AML-193 (cell line): ENCODE results near the gene VOPP1.

ENCODE experiments used
- DNase-seq, 2 experiments: peaks; one replicate each; lab custom pipeline; 2025; lab: John Stamatoyannopoulos, UW

Gene VOPP1

GRCh38 chr7:55555160-55555559, 17.1 kb downstream of the VOPP1 start:
- DNase-seq: no peak

GRCh38 chr7:55554038-55554437, 18.3 kb downstream of the VOPP1 start:
- no peak for DNase-seq

GRCh38 chr7:55553024-55553345, 19.3 kb downstream of the VOPP1 start:
- no peak for DNase-seq

- no peak for DNase-seq
These were observed 19.8 kb downstream of the VOPP1 start for GRCh38 chr7:55552320-55553023.

GRCh38 chr7:55550841-55551537, 21.3 kb downstream of the VOPP1 start:
- DNase-seq: no peak

GRCh38 chr7:55550010-55550663, 22.2 kb downstream of the VOPP1 start:
- no peak for DNase-seq

DNA sequence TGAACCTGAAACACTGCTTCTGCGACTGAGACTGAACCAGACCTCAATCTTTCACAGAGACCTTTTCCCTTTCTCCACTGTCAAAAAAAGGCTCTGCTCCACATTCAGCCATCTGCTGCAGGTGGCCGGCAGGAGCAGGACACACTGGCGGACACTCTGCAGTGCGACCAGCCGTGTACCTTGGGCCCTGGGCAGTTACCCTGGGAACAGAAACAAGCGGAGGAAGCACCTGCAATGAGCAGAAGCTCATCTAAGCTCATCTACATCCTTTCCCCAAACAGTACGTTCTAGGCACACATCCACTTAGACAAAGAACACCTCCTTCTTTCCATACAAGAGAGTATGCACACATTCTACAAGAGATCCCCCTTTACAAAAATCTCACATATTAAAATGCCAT, 22.8 kb downstream of the VOPP1 start:
- no peak for DNase-seq

DNA sequence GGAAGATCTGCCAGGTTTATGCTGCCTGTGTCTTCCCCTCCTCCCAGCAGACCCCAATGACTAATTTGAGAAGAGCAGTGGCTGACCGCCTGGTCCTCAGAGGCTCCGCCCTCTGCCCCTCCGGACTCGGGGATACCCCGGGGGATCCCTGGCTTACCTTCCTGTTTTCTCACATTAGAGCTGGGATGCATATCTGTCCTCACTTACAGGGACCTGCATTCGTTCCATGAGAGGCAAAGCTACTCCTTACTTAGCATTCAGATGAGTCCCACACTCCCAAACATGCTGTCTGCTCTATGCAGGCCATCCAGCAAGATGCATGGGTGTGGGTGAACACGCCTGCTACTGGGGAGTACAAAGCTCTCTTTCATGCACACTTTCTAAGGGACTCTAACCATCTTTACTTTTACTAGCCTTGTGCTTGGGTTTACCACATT, 24.0 kb downstream of the VOPP1 start:
- no peak for DNase-seq

DNA sequence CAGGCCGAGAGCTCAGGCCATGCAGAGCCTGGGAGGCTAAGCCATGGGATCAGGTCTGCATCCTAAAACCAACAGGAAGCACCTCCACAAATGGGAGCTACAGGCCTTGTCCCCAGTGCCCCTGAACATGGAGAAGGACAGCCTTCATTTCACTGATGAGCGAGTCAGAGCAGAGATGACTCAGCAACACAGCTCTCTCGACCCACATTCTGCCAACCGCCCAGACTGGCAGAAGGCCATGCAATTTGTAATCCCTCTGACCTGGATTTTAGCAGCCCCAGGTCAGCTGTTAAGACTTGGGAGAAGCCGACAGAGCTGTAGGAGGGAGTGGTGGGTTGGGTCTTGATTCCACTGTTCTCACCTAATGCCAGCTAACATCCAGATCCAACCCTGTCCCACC, 25.5 kb downstream of the VOPP1 start:
- peak; percentile 59 to 63 for DNase-seq

DNA sequence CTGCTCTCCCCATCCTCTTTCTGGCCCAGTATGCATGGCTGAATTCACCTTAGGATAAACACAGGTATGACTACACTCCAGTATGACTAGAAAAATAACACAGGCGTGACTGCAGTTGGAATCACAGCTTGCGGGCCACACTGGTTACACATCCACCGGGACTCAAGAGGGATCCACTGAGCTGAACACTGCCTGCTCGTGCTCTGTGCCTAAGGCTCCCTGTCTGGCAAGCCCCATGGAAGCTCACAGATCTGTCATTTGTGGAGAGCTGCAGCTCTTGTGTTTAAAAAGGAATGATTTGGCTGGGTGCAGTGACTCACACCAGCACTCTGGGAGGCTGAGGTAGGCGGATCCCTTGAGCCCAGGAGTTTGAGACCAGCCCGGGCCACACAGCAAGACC, 26.8 kb downstream of the VOPP1 start:
- DNase-seq: no peak

DNA sequence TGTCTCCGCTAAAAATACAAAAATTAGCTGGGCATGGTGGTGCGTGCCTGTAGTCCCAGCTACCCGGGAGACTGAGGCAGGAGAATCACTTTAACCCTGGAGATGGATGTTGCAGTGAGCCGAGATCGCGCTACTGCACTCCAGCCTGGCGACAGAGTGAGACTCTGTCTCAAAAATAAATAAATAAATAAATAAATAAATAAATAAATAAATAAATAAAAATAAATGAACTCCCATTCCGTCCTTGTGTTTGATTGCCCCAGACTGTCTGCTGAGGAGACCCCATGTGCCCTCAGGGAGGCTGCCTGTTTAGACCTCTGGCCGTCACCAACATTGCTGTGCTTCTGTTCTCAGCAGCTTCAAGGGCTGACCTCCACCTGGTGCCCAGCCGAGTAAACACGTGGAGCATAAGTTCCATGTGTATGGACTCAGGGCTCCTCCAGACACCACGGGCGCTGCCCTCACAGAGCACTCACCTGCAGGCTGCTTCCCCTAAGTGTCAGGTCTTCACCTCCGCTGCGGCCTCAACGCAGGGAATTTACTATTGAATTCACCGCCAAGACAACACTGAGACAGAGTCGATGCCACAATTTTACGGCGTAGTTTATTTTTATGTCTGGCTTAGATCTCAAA, 32.0 kb downstream of the VOPP1 start:
- no peak for DNase-seq

- DNase-seq: no peak
These were observed 32.9 kb downstream of the VOPP1 start for GRCh38 chr7:55539380-55539779.

GRCh38 chr7:55538538-55538937, 33.8 kb downstream of the VOPP1 start:
- no peak for DNase-seq

- no peak for DNase-seq
These were observed 34.8 kb downstream of the VOPP1 start for GRCh38 chr7:55537458-55537990.

DNA sequence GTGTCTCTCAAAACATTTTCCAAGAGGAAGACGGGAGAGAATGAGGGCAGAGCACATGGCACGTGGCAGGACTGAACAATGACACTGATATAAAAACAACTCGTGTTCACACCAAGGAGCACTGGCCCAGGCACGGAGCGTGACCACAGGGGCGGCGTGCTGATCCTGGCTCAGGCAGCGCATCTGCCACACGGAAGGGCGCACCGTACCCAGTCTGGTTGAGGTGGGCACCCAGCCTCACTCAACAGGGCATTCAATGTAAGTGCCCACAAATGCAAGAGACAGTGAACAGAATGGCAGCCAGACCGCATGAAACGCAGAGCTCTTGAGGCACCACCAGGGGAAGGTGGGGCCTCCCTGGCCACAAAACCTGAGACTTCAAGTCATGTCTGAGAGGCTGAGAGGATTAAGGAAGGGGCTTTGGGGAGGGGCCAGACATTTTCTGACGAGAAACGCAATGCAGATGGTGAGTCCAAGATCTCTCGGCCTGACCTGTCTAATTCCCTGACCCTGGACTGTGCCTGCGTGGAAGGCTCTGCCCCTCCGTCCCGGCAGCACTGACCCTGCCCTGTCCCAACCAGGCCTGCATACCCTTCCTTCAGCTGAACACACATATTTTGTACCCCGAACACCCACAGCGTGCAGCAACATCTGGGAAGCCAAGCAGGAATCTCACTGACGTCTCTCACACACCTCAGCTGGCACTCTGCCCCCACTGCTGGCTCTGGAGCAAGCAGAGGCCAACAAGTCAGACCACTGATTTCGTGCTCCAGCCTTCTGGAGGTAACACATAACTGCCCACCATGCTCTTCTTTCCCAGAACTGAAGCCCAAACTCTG, 35.5 kb downstream of the VOPP1 start:
- no peak for DNase-seq

GRCh38 chr7:55535617-55536016, 36.7 kb downstream of the VOPP1 start:
- DNase-seq: no peak

DNA sequence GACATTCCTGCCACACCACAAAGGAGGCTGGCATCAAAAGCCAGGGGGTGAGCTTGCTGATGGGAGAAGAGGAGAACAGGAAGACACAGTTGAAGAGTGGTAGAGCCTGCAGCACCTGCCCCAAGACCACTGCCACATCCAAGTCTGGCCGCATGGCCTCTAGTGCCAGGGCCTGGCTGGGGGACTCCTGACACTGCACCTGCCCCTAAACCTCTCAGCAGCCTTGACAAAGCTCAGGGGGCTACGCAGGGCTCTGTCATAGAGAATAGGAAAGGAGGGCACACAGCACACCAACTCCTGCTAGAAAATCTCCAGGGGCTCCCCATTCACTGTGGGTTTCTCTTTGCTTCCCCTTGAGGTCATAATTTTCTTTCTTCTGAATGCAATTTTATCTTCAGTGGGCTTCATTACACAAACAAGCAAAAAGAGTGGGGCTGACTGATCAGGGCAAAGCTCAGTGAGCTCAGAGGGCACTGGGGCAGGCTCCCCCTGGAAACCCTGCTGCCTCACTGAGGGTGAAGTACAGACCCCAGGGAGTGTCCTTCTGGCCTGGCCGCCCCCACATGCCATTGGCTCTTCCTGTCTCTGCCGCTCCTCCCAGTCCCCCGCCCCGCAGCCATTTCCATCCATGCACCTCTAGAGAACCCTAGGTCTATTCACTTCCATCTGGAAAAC, 37.2 kb downstream of the VOPP1 start:
- no peak for DNase-seq

DNA sequence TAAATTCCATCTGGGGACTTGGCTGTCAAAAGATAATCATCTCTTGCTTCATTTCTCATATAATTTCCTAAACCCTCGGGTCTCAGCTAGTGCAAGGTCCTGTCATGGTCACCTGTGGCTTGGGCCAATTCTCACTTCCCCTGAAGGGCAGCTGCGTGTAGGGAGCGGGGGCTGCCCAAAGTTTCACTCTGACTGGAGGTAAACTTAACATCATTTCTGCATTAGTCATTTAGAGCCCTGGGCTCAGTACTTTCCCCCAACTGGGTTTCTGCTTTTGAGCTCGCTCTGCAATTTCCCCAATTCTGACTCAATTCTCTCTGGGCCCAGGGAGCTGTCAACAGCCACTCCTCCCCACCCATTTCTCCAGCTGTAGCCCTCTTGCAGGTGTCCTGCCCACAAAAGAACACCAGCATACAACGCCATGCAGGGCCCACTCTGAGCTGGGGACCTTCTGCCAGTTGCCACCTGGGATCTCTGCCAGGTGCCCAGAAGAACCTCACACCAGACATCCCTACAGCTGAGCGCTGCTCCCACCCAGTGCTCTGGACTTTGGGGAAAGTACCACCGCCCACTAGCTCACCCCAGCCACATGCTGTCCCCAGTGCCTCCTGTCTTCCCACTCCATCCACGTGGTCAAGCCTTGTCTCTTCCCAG, 37.9 kb downstream of the VOPP1 start:
- DNase-seq: peak; percentile 58 to 64

DNA sequence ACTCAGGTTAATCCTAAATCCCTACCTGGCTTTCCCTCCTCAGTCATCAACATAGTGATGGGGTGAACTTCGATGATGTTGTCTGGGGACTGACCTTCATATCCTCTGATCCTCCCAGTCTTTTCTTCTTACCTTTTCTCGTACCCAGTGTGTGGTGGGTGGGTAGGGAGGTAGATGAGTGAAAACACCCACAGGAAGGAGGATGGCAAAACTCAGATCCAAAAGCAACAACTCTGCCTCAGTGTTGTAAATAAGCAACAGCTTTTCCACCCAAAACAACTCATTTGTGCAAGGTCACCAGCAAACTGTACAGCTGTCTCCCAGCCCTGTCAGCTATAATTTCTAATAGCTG, 38.6 kb downstream of the VOPP1 start:
- no peak for DNase-seq

DNA sequence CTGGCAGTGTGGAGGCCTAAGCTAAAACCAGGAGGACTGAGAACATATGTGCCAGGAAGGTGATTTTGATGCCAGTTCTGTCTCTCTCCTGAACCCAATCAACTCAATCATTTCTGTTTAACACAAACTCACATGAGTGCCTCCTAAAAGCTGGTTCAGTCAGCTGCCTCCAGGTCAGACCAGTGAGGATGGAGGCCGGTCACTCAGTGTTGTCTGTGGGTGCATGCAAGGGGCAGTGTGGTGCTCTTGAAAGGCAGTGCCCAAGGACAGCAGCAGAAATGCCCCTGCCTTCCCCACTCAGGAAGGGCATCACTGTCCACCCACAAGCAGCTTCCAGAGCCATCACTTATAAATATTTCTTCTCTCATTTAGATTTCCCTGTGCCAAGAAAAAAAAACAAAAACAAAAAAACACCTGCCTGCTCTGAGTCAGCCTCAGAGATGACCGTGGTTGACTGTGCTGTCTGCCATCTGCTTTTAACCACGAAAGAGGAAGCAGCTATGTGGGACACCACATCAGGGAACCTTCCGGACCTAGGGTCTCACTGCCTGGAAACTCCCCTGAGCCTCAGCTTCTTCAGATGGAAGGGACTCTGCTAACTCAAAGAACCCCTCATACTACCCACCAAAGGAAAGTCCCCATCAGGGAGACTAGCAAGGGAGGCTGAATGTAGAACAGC, 39.1 kb downstream of the VOPP1 start:
- DNase-seq: peak; percentile 73 to 76
